ENCODE measurements around the gene ZMAT3. TPM values are rescaled to one million over a fixed set of nuclear protein-coding genes. Genes with fewer than 3 reads are reported as not detected.
A peak's percentile ranks its signal among the peaks of the same experiment; 100 is the strongest.

Gene ZMAT3
- total RNA-seq, 1 donor from 2014 or later, result 57.7 TPM

DNA sequence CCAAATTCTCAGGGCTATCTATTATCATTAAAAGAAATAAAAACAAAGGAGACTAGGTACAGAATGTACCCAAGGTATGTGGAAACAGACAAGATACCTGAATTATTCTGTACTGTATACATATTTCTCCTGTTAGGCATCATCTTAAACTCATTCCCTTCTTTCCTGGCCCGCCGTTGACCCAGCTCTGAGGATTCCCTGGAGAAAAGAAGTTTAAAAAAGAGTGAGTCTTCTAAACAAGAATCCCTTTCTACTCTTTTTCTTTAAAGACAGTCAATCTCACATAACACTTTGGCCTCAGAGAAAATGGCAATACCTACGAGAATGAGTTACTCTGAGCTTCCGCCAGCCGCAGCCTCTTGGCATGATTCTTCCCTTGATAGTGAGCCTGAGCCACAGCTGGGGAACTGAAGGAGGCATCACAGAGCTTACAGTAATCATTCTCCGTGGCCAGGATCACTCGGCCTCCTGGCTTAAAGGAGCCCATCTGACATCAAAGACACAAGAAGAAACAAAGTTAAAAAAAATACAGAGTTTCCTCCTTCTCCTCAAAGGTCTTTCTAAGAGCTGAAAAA, 44.2 kb downstream of the ZMAT3 start:
- peak; percentile 62 for DNase-seq (ENCODE audit: low read depth)

DNA sequence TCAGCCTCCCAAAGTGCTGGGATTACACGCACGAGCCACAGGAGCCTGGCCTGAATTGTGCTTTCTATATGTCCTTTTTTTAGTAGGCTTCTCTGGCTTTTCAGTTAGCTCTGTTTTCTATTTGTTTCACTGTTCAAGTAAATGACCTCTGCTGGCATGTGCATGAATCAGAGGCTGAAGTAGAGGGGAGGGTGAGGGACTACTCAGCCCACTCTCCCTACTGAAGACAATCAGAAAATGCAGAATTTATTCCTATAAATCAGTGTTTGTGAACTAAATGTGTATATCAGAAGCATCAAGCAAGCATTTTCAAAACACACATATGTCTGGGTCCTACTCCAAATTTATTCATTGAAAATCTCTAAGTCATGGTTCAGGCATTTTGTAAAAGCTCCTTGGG, 45.0 kb downstream of the ZMAT3 start:
- no peak for DNase-seq (ENCODE audit: low read depth)

DNA sequence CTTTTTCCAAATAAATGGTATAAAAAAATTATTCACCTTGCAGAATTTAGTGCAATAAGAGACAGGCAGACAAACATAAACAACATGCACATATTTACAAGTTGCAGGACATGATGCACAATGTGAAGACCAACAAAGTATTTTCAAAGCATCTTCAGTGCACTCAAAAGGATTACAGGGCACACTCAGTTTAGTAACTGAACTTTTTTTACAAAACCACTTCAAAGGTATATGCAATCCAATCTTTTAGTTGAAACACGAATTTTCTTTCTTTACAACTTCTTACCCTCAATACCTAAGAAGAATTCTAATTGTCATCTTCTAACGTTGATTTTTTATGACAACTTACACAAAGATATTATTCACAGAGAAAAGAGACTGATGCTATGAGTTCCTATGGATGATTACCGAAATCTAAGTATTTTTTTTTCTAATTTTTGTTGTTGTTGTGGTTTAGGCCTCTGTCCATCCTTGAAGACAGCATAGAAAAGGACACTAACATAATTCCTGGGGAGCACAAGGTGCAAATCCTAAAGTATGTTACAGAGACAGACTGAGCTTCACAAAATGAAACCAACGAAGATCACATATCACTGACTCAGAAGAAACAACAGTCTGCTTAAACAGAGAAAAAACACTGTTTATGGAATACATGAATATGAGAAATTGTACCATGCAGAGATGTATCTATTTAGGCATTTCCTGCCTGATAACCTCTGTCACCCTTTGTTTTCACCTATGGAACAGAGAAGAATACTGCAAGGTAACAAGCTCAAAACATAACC, 50.3 kb downstream of the ZMAT3 start:
- no peak for DNase-seq (ENCODE audit: low read depth)

DNA sequence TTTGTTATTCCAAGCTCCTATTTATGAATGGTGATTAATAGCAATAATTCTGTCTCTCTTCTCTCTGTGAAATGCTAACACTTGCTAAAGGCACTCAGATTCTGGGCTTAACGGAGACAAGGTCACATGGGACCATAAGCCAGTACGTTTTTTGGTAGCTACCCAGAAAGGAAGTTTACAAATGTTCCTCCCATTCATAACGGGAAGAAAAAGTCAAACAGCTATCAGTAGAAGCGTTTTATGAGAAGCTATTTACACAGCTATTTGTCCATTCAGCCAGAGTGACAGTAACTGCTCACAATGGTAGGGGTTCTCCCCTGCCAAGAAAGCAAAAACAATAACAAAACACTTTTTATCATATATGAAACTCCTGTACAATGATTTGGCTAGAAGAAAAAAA, 51.5 kb downstream of the ZMAT3 start:
- DNase-seq (ENCODE audit: low read depth), result no peak

DNA sequence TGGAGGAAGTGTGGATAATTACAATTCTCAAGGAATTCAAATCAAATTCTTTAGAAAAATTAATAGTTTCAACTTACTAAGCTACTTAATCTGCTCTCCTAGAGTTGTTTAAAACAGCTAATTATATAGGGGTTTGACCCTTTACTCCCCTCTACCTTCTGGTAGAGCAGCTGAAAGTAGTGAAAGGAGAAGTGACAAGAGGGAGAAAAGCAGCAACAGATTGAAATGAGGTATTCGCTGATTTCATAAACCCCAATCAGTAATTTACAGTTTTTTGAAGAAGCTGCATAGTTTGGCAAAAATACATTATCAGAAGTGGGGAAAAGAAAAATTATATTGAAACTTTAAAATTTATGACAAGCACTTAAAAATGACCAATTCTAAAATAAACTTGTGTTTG, 52.8 kb downstream of the ZMAT3 start:
- no peak for DNase-seq (ENCODE audit: low read depth)

DNA sequence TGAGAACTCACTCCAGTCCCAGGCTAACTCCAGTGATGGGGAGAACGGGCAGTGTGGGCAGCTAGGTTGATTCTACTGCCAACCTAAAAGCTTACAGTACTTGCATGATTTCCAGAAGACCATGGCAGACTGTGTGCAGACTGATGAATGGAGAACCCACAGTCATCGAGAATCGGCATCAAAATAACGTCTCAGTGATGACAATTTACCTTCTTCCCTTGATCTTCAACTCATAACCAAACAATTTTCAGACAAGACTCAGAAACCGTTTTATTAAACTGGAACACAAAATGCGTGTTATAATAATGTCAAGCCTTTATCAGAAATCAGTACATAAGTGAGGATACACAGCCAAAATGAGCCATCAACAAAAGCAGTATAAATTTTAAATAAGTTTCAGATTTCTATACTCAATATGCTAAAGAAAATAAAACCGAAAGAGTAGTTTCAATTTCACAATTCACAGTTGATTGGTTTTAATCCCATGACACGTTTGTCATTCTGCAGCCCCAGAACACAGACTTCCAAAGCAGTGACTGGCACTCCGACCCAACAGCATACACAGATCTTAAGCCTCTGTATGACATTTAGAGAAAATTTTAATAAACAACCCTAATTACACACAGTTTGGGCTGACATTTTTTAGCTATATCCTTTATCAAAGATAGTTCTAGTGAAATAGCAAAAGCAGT, 54.5 kb downstream of the ZMAT3 start:
- no peak for DNase-seq (ENCODE audit: low read depth)

DNA sequence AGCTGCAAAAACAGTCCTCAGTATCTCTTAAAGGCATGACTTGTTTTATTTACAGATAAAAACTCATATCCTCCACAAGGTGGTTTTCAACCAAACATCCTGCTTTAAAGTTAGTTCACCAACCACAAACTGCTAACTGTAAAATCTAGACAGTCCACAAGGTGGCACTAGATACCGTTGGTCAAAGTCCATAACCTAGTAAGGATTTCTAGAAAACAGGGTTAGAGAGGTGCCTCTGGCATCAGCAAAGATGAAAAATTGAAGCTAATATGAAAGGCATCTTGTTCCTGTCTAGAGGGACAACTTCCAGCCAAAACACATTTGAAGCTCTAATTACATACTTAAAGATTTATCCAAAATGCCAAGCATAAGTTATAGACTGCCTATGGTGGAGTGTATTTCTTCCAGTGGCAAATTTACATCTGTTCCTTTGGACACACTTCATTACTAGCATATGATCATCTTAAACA, 56.0 kb downstream of the ZMAT3 start:
- DNase-seq (ENCODE audit: low read depth), result peak; percentile 87

DNA sequence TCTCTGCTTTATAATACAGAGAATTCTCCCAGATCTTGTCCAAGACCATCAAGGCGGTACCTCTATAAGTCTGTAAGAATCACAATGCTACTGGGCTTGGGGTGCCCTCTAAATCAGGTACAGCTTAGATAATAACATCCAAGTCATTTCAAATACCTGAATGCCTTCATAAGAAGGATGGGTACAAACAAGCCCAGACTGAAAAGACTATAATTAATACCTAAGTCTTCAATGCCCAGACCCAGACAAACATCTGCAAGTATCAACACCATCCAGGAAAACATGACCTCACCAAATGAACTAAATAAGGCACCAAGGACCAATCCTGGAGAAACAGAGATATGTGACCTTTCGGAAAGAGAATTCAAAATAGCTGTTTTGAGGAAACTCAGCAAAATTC, 65.9 kb downstream of the ZMAT3 start:
- DNase-seq (ENCODE audit: low read depth), result no peak

DNA sequence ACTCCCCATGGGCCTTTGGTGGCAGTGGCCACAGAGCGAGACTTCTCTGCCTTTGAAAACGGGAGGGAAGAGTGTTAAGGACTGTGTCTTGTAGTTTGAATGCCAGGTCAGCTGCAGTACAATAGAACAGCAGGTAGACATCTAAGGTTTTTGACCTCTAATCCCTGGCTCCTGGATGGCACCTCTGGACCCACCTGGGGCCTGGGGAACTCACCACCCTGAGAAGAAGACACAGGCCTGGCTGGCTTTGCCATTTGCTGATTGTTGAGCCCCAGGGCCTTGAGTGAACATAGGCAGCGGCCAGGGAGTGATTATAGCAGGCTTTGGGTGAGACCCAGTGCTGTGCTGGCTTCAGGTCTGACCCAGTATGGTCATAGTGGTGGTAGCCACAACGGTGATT, 66.4 kb downstream of the ZMAT3 start:
- no peak for DNase-seq (ENCODE audit: low read depth)

DNA sequence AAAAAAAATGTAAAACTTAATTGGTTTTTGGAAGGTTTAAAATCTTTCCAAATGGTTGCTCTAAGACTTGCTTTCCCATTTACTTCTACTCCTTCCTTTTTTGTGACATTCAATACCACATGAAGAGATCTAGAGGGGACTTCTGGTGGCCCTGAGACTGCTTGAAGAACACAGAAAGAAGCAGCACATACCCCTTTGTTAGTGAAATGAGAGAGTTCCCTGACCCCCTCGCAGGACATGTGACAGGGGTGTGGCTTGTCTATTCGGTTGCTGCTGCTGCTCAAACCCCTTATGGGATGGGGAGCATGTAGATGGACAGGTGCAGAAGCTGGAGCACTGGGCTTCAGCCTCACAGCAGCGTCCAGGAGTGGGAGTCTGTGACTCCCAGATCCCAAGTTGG, 71.0 kb downstream of the ZMAT3 start:
- DNase-seq (ENCODE audit: low read depth), result peak; percentile 30

DNA sequence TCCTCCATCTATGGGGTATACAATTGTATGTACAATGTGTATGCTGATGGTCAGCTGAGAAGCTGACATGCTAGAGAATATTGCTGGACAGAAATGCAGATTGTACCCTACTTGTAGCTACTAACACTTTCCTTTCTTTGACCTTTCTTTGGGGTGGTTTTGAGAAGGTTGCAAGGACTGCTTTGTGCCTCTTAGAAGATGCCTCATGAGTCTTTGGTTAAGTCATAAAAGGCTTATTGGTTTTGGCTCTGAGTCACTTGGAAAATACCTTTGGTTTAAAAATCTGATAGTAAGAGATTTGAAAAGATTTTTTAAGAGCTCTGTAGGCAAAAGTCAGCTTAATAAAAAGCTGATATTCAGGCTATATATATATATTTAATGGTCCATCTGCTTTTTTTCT, 71.5 kb downstream of the ZMAT3 start:
- DNase-seq (ENCODE audit: low read depth), result no peak

DNA sequence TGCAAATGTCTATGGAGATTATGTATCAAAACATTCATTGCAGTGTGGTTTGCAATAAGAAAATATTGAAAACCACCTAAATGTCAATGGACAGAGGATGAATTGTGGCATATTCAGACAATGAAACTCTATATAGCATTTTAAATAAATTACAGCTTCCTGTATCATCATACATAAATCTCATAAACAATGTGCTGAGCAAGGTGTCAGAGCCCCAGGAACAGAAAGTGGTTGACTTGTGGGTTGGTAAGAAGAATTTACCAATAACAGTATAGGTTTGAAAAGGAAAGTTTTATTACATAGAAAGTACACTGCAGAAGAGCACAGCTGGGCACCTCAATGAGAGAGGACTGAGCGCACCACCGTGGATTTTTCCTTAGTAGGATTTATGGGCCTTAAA, 75.2 kb downstream of the ZMAT3 start:
- DNase-seq (ENCODE audit: low read depth), result no peak

DNA sequence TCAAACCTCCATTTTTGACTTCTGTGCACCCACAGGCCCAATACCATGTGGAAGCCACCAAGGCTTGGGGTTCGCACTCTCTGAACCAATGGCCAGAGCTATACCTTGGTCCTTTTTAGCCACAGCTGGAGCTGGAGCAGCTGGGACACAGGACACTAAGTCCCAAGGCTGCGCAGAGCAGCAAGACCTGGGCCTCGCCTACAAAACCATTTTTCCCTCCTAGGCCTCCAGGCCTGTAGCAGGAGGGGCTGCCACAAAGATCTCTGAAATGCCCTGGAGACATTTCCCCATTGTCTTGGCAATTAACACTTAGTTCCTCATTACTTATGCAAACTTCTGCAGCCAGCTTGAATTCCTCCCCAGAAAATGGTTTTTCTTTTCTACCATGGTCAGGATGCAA, 81.3 kb downstream of the ZMAT3 start:
- DNase-seq (ENCODE audit: low read depth), result no peak

DNA sequence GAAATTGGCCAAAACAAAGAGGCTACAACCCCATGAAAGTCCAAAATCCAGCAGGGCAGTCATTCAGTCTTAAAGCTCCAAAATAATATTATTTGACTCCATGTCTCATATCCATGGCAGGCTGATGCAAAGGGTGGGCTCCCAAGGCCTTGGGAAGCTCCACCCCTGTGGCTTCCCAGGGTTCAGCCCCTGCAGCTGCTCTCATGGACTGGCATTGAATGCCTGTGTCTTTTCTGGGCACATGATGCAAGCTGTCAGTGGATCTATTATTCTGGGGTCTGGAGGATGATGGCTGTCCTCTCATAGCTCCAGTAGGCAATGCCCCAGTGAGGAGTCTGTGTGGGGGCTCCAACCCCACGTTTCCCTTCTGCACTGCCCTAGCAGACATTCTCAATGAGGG, 81.8 kb downstream of the ZMAT3 start:
- DNase-seq (ENCODE audit: low read depth), result peak; percentile 56

DNA sequence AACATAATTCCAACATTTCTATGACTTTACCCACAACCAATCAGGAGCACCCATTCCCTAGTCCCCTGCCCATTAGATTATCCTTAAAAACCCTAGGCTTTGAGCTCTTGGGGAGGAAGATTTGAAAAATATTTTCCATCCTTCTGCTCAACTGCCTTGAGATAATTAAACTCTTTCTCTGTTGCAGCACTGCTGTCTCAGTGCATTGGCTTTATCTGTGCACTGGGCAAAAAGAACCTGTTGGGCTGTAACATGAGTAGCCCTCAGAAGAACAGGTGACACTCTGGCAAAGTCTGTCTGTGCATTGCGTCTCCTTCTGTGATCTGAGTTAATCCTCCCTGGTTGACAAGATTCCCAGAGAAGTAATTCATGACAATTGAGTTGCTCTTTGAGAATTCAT, 83.9 kb downstream of the ZMAT3 start:
- DNase-seq (ENCODE audit: low read depth), result peak; percentile 46

DNA sequence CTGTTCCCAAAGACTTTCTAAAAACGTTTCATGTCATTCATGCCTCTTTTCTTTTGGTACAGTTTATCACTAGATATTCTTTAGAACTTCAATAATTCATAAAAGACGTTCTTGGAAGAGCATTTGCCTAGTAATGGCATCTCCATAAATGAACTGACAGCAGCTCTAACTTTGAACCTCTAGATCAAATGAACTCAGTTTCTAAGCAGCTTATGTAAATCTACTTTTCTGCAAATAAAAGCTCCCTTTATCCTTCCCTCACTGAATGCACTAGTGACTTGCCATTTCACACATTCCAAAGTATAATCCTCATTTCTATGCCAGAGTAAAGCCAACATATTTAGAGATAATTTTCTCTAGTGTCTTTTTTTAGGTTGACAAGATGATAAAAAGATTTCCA, 85.2 kb downstream of the ZMAT3 start:
- DNase-seq (ENCODE audit: low read depth), result no peak

DNA sequence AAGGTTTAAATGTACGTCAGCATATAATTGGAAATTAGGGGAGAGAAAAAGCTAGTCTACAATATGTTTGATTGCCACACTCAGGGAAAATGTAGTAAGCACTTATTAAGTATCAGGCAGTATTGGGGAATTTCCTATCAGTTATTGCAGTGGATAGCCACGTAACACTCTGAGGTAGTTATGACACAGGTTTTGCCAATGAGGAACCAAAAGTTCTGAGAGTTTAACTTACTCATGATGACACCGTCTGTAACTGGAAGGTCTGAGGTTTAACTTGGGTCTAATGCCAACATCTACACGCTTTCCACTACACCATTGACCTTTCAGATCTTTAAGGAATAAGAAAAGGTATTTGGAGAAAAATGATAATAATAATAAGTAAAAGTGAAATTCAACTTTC, 89.5 kb downstream of the ZMAT3 start:
- no peak for DNase-seq (ENCODE audit: low read depth)

DNA sequence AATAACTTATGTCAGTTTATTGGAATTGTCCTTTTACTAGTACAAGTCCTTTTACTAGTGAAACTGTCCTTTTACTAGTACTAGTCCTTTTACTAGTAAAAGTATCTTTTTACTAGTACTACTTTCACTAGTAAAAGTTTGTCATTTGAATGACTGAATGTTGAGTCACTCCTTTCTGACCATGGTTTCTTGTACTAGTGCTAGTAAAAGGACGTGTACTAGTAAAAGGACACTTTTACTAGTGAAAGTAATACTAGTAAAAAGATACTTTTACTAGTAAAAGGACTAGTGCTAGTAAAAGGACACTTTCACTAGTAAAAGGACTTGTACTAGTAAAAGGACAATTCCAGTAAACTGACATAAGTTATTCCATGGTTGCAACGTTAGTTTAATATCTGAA, 96.3 kb downstream of the ZMAT3 start:
- no peak for DNase-seq (ENCODE audit: low read depth)

DNA sequence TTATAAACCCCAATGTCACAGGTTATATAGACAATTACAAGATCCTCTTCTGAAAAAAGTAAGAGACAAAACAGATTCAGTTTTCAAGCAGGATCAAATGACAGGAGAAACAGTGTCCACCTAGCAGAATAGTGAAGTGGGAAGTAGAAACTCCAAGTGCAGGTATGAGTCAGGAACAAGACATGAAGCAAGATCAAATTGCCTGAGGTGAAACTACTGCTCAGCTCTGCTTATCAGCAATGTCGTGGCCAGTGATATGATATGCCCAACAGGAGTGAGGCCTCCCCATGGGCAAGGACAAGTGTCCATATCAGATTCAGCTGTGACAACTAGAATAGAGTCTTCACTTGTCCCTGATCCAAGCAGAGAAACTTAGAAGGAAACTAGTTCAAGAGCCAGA, 100.0 kb downstream of the ZMAT3 start:
- peak; percentile 66 for DNase-seq (ENCODE audit: low read depth)

DNA sequence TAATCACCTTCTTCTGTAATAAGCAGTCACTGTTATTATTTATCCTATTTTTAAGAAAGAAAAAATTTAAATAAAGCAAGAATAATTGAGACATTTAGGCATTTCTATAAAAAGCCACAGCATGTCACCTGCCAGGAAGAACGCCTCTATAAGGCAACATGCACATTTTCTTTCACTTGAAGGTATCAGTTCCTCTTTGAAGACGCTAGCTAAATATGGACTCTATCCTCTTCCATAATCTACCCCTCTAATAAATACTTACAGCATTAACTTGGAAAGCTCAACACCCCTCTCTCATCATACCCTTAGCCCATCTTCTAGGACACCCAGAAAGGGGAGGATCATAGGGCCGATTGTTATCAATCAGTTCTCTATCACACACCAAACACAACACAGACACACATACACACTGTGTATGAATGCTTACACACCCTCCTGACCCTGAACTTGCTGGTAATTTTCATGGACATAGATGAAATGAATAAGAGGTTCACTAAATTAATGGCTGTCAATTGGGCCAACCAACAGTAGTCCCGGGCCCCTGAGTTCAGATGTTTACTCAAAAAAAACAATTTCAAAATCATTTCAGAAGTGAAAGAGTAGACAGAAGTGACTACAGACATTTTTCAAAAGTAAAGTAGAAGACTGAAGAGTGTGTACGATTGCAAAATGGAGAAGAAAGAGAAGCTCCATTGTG, 102.5 kb downstream of the ZMAT3 start:
- DNase-seq (ENCODE audit: low read depth), result no peak

Data from myocyte (in vitro differentiated cells).